ENCODE results near the gene IKBKE. TPM values are rescaled to one million over a fixed set of nuclear protein-coding genes. Genes with fewer than 3 reads are reported as not detected.
"Not testable (repeated sequence)": the region's sequence is repeated elsewhere in the genome, so short reads cannot be mapped to it uniquely, and the experiment has no call there.

Gene IKBKE
- total RNA-seq, 1 experiment from 2014 or later = 10.7 TPM

DNA sequence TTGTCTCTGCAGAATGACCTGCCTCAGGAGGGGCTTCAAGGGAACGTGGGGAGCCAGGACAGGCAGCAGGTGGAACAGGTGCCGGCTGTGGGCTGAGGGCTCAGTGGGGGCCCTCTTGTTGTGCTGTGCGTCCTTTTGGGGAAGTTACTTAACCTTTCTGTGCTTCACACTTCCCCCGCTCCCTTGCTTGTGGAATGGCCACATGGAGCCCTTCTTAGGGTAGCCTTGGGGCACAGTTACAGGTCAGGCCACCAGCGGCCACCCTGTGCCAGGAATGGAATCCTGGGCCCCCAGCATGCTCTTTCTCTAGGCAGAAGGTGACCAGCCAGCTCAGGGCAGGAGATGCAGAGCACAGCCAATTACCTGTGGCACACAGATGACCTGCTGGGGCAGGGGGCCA is 2.6 kb downstream of the IKBKE start:
- DNase-seq (ENCODE audit: low read depth) = no peak

DNA sequence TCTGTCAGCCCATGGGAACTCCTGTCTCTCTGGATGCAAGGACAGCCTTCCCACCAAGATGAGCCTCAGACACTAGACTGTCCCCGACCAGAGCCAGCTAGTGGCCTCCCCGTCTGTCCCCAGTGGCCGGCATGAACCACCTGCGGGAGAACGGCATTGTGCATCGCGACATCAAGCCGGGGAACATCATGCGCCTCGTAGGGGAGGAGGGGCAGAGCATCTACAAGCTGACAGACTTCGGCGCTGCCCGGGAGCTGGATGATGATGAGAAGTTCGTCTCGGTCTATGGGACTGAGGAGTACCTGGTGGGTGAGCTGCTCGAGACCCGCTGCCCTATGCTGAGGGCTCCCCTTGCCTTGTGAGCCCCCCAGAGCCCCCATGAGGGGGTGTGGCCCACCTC is 5.8 kb downstream of the IKBKE start:
- DNase-seq (ENCODE audit: low read depth) = no peak

DNA sequence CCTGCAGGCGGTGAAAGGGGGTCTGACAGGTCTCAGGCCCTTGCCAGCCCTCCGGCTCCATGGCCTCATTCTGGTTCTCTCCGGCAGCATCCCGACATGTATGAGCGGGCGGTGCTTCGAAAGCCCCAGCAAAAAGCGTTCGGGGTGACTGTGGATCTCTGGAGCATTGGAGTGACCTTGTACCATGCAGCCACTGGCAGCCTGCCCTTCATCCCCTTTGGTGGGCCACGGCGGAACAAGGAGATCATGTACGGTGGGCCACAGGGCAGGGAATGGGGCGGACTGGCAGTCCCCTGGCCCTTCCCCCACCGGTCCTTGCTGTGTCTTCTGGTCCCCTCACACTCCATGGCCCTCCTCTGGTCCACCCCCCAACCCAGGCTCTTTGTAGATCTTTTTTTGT is 6.3 kb downstream of the IKBKE start:
- no peak for DNase-seq (ENCODE audit: low read depth)

DNA sequence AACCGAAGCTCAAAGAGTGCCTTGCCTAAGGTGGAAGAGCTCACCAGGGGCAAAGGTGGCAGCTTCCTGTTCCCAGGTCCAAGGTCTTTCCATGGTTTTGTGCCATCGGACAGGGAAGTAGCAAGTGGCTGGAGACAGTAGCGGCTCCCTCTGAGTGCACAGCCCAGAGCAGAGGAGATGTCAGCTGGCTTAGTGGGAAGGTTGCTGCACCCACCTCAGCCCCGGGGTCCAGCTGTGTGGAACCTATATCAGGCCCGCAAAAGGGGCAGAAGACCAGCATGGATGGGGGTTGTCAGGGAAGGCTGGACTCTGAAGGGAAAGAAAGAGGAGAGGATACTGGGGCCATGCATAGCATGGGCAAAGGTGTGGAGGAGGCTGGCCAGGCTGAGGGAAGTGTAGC is 6.8 kb downstream of the IKBKE start:
- no peak for DNase-seq (ENCODE audit: low read depth)

DNA sequence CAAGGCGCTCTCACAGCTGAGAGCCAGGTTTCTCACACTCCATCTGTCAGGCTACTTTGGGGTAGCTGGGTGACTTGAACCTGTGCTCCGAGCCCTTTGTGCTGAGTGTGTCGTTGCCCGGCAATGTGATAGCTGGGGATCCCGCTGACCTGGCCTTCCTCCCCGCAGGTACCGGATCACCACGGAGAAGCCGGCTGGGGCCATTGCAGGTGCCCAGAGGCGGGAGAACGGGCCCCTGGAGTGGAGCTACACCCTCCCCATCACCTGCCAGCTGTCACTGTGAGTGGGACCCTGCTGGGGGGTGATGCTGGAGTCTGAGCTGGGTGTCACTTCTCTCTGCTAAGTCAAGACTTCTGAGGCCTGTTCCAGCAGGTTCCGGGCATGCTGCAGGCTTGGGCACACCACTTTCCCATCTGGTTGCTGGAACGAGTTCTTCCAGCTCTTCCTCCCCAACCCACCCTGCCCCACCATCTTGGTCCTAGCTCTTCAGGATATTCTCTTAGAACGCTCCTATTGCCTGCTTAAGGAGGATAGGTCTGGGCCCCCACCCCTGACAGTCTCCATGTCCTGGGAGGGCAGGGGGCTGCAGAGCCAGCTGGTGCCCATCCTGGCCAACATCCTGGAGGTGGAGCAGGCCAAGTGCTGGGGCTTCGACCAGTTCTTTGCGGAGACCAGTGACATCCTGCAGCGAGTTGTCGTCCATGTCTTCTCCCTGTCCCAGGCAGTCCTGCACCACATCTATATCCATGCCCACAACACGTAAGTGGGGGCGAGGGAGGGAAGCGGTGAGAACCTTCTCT is 7.5 kb downstream of the IKBKE start:
- DNase-seq (ENCODE audit: low read depth) = no peak

DNA sequence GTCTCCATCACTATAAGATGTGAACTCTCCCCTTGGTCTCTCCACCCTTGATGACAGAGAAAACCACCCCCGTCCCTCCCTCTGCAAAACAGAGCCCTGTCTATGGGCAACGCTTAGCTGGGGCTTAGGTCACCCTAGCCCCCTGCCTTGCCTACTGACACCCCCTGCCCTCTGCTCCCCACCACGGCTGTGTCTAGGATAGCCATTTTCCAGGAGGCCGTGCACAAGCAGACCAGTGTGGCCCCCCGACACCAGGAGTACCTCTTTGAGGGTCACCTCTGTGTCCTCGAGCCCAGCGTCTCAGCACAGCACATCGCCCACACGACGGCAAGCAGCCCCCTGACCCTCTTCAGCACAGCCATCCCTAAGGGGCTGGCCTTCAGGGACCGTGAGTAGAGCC is 8.5 kb downstream of the IKBKE start:
- no peak for DNase-seq (ENCODE audit: low read depth)

DNA sequence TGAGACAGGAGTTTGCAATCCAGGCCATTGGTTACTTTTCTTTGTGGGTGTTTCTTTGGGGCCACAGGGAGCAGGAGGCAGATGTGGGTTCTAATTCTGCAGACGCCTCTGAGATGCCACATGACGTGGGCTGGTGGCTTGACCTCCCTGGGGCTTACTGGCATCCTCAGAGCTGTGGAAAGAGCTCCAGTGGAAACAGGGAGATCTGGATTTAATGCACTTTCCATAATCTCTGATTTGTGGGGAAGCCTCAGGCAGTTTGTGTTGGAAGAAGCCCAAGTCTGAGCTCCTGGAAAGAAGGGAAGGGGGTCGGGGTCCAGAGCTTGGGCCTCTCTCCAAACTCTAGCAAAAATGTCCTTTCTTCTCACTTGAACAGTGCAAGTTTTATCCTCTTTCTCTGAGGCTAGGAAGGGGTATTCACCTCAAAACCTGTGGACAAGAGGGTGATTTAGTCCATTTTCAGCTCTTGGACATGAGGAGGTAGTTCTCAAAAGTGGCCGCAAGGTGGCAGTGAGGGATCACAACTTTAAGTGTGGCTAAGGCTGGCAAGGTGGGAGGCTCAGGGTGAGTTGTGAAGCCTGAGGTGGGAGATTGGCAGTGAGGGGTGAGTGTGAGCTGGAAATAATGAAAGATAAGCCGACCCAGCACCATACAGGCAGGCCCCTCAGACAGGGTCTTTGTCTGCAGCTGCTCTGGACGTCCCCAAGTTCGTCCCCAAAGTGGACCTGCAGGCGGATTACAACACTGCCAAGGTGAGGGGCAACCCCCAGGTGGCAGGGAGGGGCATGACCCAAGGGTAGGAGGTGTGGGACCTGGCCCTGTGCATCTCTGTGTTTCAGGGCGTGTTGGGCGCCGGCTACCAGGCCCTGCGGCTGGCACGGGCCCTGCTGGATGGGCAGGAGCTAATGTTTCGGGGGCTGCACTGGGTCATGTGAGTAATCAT is 9.2 kb downstream of the IKBKE start:
- DNase-seq (ENCODE audit: low read depth) = peak; percentile 67

DNA sequence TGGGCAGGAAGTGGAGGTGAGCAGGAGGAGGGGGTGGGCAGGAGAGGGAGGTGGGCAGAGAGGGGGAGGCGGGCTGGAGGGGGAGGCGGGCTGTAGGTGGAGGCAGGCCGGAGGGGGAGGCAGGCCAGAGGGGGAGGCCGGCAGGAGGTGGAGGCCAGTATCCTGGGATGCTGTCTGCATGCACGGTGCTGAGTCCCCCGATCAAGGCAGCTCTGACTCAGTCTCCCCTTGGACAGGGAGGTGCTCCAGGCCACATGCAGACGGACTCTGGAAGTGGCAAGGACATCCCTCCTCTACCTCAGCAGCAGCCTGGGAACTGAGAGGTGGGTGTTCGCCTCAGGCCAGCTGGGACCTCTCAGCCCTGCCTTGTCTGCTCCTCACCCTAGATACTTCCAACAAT is 9.9 kb downstream of the IKBKE start:
- no peak for DNase-seq (ENCODE audit: low read depth)

DNA sequence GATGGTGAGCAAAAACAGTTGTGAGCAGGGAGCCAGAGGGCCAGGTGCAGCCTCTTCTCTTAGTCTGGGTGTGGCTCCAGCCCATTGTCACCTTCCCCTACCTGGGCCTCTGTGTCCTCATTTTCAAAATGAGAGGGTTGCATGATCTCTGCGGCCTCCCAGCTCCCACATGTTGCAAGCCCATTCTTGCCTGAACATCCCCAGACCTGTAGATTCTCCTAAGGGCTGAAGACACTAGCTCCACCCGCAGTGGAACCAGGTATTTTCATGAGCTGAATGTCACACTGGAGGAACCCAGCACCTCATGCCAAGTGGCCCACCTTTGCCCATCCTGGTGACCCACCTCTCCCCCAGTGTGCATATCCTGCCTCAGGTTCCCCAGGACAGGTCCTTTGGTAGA is 12.3 kb downstream of the IKBKE start:
- no peak for DNase-seq (ENCODE audit: low read depth)

DNA sequence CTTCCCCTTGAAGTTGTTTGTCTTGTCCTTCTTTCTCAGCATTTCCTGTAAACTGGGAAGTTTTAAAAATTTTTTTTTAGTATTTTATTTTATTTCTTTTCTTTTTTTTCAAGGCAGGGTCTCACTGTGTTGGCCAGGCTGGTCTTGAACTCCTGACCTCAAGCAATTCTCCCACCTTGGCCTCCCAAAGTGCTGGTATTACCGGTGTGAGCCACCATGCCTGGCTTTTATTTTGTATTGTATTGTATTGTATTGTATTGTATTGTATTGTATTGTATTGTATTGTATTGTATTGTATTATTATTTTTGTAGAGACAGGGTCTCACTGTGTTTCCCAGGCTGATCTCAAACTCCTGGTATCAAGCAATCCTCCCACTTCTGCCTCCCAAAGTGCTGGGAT is 13.6 kb downstream of the IKBKE start:
- not testable (repeated sequence) for DNase-seq (ENCODE audit: low read depth)

DNA sequence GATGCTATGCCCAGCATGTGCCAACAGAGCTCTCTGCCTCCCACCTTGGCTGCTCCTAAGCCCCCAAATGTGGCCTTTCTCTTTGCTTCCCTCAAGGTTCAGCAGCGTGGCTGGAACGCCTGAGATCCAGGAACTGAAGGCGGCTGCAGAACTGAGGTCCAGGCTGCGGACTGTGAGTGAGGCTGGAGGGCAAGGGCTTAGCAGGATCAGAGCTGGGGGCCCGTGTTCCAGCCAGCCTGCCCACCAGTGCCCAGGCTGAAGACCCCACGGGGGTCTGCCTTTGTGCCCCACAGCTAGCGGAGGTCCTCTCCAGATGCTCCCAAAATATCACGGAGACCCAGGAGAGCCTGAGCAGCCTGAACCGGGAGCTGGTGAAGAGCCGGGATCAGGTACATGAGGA is 14.6 kb downstream of the IKBKE start:
- DNase-seq (ENCODE audit: low read depth) = no peak

DNA sequence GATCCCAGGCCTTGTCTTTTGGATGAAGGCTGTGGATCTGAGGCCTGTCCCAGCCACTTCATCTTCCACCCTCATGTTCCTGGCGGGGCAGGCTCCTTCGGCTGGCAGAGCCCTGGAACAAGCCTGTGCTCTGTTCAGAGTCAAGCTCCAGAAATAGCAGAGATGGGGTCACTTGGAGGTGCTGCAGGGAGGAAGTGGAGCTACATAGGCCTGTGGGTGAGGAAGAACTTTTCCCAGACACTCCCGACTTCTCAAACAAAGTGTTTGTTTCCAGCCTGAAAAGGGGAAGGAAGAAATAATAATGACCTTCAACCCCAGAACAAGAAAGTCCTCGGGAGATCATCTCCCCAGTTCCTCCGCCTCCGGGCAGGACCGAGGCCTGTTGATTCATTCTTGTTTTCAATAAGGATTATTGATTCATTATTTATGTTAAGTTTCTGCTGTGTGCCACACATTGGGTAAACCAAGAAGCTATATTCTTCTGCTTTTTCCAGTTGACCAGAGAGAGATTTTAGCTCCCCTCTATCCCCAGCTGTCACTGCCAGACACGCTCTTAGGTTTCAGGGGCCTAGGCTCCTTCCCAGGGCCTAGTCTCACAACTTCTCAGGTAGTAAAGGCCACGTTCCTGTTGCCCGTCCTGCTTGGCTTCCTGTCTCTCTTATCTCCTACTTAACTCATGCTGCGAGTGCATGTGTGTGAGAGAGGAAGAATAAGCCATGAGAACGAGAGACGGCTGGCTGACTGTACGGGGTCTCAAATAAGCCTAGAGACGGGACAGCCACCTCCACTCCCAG is 16.9 kb downstream of the IKBKE start:
- no peak for DNase-seq (ENCODE audit: low read depth)

DNA sequence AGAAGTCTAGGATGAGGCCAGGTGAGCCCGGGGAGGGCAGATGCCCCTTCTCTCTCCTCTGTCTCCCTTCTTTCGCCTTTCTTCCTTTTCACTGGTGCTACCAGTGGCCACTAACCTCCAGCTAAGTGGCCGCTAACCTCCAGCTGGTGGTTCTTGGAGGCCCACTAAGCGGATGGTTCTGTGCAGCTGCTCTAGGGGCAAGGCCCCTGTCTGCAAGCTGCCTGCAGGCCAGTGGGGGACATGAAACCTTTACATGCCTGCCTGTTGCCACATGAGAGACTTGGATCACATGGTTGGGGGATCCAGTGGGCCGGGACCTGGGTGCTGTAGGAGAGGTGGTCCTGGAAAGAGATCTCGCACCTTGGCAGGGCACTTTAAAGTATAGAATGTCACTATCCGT is 17.7 kb downstream of the IKBKE start:
- DNase-seq (ENCODE audit: low read depth) = no peak

DNA sequence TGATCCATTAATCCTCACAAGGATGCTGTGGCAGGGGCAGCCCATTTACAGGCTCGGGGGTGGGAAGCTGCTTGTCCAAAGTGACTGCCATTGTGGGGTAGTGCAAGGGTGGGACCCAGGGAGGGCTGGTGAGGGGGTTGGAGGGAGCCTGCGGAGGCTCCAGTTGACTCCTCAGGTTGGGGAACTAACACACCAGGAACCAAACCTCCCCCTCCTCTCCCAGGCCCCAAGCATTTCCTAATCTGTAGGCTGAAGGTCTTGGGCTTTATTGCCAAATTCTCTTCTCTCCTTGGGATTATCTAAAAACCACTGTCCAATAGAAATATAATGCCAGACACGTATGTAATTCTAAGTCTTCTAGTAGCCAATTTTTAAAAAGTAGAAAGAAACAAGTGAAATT is 18.2 kb downstream of the IKBKE start:
- no peak for DNase-seq (ENCODE audit: low read depth)

DNA sequence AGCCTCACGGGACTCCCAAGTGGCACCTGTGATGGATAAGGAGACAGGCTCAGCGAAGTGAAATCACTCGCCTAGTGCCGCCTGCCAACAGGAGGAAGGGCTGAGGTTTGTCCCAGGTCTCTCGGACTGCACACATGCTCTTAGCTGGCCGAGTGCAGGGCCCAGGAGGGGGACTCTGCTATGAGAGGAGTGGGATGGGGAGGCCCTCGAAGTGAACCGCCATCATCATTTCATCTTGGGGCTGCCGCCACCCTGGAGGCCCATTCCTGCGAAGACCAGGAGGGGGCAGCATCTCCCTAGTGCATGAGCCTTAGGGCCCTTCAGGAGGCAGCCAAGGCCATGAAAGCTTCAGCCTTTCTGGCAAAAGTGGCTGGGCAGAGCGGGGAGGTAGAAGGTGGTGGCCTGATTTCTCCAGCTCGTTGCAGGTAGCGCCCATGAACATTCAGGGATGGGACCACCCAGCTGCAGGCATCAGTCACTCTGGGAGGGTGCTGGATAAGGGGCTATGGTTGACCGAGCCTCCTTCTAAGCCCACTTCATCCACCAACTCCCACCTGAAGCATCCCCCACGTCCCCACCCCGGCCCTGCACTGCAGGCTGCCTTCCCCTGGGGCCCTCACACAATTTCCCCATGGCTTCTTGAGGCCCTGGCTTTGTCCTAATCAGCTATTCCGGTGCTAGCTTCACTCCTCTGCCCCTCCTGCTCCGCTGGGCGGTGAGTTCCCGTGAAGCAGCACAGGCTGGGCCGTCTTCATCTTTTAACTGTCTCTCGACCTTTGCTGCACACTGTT is 19.9 kb downstream of the IKBKE start:
- DNase-seq (ENCODE audit: low read depth) = peak; percentile 45

DNA sequence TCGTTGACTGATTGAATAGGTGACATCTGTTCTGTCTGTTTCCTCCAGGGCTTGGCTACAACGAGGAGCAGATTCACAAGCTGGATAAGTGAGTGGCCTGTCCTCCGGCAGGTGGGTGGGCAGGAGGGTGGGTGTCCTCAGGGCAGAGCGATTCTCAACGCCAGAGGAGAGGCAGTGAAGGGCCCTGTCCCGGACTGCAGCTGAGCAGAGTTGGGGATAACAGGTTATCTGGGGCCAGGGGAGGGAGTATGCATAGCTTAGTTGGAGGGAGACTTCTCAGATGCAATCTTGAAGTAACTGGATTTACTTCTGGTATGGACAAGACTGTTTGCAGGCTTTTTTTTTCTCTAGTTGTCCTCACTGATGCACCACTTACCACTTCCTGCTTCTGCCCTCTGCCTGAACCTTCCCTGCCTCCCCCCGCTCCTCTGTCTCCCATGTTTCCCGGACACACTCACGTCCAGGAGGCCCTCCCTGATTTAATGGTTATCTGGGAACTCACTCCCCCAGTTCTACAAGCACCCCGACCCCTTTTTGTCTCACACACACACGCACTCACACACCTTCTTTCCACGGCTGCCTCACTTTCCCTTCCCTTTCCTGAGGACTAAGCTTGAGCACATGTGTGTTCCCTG is 20.6 kb downstream of the IKBKE start:
- no peak for DNase-seq (ENCODE audit: low read depth)

DNA sequence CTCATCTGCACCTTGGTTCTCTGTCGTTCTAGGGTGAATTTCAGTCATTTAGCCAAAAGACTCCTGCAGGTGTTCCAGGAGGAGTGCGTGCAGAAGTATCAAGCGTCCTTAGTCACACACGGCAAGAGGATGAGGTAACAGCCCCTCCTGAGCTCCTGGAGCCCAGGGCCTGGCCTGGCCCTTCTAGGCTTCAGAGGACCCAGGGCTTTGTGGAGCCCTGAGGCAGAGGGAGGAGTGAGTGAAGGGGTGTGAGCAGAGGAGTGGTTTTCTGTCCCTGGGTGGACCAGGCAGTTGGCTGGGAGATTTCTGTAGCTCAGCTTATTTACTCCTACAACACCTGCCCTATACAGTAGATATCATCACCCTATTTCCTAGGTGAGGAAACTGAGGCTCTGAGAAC is 21.3 kb downstream of the IKBKE start:
- no peak for DNase-seq (ENCODE audit: low read depth)

DNA sequence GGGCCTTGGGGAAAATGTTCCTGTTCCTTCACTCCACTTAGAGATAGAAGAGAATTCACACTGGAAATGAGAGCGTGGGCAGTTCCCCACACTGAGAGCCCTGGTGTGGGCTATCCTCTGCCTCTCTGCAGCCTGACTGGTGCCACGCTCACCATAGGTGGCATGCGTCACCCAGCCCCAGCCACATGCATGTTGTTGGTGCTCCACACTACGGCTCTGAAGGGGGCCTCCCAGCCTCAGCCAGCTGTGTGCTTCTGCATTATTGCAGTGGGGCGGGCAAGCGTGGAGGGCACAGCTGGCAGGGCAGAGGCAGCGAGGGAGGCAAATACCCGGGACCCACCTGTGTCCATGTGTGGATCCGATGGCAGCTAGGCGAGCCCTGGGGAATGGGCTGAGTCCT is 22.3 kb downstream of the IKBKE start:
- DNase-seq (ENCODE audit: low read depth) = no peak

DNA sequence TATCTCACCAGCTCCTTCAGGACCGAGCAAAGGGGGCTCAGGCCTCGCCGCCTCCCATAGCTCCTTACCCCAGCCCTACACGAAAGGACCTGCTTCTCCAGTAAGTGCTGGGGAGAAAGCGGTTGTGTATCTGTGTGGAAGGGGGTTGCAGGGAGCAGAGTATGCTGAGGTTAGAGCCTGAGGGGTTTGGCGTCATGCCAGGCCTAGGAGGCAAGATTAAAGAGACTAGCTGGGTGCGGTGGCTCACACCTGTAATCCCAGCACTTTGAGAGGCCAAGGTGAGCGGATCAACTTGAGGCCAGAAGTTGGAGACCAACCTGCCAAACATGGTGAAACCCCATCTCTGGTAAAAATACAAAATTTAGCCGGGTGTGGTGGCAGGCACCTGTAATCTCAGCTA is 23.0 kb downstream of the IKBKE start:
- DNase-seq (ENCODE audit: low read depth) = no peak

DNA sequence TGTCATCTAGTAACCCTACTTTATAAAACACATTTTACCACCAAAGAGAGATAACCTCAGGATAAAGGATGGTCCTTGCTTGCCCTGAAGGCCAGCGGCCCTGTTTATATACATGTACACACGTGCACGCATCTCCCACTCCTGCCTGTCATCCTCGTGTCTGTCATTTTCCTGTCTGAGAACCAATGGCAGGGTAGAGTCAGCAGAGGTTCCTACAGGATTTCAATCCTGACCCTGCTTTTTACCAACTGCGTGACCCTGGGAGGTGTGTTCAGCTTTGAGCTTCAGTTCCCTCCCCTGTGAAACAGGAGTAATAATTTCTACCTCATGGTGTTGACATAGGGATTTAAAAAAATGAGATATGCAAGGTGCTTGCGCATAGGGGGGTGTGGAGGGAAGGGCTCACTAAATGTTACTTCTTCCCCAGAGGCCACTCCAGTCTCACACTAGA is 24.8 kb downstream of the IKBKE start:
- no peak for DNase-seq (ENCODE audit: low read depth)
